GM19238 (cell line): ENCODE data around the gene GNL3.
A peak's percentile ranks its signal among the peaks of the same experiment; 100 is the strongest.
"Not testable (repeated sequence)": the region's sequence is repeated elsewhere in the genome, so short reads cannot be mapped to it uniquely, and the experiment has no call there.

Experiments used
- DNase-seq: peaks from one replicate; pipeline ENCODE4 v3.0.0; 2011; ENCODE audit warnings: low spot score; ENCODE audit not compliant: insufficient read length

GNL3 gene

DNA sequence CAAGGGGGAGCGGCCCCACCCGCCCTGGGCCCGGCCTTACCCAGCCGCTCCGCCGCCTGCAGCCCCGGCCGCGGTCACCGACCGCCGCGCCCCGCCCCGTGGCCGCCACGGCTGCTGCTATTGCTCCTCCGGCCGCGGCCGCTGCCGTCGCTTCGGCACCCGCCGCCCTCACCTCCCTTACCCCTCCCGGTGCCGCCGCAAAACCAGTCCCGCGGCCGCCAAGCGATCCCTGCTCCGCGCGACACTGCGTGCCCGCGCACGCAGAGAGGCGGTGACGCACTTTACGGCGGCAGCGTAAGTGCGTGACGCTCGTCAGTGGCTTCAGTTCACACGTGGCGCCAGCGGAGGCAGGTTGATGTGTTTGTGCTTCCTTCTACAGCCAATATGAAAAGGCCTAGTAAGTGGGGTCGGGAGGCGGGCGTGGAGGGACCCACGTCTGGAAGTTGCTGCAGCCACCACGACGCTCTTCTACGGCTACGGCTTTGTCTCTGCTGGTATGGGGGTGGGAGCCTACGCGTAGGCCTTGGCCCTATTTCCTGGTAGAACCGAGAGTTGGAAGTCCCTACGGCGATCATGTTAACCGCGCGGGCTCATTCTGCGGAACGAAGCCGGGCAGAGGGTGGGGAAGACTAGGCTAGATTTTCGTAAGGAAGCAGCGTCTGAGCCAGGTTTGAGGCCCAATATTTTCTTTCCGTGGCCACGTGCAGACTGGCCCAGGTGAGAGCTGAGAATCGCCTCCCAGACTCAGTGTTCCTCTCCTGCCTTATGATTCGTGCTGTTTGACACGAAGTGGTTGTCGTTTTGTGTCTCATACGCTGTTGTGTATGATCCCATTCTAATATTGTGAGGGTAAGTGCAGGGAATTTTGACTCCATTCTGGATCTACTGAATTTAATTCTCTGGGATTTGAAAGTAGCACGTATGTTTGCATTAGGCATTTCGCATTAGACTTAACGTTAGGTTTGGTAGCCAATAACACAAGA, at the start of gene GNL3, which contains the start of gene PBRM1:
GNL3 (plus strand) TSS at position 324 of the 983 bp plus-strand sequence; CDS start at position 385, 61 bp downstream.
PBRM1 (minus strand) TSS at position 205 of the 983 bp plus-strand sequence.
- peak; percentile 80 for DNase-seq

DNA sequence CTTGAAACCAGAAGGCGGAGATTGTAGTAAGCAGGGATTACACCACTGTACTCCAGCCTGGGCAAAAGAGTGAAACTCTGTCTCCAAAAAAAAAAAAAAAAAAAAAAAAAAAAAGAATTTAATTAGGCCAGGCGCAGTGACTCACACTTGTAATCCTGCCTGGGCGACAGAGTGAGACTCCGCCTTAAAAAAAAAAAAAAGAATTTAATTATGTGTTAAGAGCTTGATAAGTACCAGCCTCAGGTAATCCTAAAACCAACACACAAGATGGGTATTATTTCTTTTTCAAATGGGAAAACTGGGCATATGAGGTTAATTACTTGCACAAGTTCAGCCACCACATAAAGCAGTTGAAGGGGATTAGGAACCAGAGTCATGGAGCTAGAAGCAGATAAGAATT, 49.2 kb upstream of the GNL3 start:
- no peak for DNase-seq

- no peak for DNase-seq
Observed at GRCh38 chr3:52645549-52645948, 40.3 kb upstream of the GNL3 start.

- DNase-seq: no peak
Observed at GRCh38 chr3:52649461-52650210, 36.2 kb upstream of the GNL3 start.

GRCh38 chr3:52650439-52650838, 35.4 kb upstream of the GNL3 start:
- DNase-seq: no peak

DNA sequence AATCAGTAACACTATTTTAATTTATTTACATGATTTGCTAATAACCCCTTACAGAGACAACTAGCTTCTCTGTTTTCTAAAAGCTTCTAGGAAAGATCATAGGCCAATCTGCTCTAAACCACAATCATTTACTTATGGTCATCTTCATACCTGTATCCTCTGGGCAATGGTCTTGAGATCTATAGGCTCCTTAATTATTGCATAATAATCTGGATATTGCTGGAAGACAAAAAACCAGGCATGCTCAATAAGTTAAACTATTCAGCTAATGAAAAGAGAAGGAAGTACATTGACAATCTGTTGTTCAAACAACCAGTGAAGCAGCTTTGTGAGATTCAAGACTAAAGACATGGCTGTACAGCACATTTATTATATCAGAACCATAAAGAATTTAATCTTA, 34.2 kb upstream of the GNL3 start:
- DNase-seq: no peak

DNA sequence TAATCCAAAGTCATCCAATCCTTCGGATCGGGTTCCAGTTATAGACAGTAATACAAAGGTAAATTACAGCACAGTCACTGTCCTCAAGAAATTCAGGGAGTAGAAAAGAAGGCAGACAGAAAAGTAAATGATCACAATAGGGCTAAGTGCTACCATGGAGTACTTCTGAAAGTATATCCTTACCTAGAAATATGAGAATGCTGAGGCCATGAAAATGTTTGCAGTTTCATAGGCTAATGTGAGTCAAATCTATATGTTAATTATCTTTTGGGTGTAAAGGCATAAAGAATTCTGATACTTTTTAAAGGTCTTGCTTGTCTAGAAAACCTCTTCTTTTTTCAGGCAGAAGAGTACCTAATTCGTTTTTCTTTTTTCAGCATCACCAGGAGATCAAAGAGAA, 29.9 kb upstream of the GNL3 start:
- no peak for DNase-seq

DNA sequence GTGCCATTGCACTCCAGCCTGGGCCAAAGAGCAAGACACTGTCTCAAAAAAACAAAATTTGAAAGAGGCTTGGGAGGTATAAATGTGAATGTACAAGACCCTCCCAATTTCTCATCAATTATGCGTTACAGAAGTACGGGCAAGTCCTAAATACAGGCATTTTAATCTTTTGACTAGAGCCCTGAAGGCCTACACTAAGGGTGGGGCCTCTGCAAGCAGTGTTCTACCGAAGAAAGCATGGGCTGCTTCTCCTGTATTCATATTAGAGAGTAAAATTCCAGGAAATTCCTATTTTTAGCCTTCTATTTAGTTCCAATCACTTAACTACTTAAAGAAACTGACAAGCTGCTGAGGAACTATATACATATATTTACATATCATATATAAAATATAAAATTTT, 25.8 kb upstream of the GNL3 start:
- DNase-seq: no peak

DNA sequence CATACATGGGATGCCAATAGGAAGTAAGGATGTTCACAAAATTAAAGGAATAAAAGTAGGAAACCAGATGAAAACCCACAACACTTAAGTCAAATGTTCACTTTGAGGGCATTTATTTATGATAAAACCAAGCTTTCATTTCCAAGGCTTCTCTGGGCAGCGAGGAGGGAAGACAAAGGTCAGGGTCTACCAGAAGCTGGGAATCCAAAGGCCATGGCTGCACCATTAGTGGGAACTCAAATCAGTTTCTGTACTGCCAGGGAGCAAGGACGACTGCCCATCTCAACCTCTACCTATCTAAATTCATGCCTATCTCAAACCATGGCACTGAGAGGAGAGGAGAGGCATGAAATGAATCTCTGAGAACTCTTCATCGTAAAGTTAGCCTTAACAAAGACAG, 22.7 kb upstream of the GNL3 start:
- no peak for DNase-seq

DNA sequence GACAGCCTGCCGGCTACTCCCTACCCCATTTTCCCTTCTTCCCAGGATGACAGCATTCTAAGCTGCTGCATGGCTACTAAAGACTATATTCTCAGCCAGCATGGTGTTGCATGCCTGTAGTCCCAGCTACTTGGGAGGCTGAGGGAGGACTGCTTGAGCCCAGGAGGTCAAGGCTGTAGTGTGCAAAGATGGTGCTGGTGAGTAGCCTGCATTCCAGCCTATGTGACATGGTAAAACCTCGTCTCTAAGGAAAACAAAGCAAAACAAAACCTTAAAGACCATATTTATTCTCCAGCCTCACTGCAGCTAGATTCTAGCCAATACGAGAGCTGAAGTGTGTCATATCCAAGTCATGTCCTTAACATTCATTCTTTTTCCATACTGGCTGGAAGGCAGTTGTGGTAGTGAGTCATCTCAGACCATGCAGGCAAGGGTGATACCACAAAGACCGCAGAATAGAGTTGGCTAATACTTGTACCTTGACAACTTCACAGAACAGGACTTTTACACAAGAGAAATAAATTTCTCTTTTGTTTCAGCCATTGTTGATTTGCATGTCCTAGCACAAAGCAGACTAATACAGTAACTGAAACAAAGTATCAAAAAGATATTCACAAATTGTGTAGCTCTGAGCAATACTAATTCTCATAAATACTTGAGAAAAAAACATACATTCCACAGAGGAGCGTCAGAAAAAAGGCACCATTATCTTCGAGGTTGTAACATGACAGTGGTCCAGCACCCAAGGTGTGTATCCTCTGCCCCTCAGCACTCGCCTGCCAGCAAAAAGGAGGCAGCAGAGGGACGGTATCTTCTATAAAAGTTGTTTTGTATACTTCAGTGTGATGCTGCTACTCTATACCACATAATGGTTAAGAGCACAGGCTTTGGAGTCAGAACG, 15.0 kb upstream of the GNL3 start:
- DNase-seq: no peak

DNA sequence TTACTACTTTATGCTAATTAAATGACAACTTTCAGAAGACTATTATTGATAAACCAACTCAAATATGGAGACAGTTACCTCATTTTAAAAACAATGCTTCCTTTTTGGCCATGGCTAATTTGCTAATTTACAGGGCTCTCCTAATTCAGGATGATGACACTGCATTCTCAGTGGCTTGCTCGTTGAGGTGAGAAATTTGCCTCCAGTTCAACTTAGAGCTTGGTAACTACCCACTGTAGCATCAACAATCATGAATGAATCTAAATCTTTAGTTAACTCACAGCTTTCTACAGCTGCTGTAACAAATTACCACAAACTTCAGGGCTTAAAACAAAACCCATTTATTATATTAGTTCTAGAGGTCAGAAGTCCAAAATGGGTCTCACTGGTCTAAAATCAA, 14.2 kb upstream of the GNL3 start:
- no peak for DNase-seq

DNA sequence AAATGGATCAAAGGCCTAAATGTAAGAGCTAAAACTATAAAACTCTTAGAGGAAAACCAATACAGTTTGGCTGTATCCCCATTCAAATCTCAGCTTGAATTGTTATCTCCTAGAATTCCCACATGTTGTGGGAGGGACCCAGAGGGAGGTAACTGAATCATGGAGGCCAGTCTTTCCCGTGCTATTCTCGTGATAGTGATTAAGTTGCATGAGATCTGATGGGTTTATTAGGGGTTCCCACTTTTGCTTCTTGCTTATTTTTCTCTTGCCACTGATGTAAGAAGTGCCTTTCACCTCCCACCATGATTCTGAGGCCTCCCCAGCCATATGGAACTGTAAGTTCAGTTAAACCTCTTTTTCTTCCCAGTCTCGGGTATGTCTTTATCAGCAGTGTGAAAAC, 9.6 kb upstream of the GNL3 start:
- DNase-seq: not testable (repeated sequence)

GRCh38 chr3:52678265-52679198, 7.3 kb upstream of the GNL3 start:
- no peak for DNase-seq

DNA sequence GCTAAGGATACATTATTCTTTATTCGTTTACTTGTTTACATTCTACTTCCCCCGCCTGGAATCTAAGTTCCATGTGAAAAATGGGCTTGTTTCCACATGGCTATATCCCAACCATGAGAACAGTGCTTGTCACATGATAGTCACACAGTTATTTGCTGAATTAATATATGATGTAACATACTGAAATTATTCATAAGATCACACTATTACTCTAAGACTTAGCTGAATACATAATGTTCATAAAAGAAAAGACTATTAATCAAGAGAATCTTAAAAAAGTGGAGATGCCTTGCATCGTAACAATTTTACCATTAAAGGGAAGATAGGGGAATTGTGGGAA, 6.7 kb upstream of the GNL3 start:
- DNase-seq: no peak

DNA sequence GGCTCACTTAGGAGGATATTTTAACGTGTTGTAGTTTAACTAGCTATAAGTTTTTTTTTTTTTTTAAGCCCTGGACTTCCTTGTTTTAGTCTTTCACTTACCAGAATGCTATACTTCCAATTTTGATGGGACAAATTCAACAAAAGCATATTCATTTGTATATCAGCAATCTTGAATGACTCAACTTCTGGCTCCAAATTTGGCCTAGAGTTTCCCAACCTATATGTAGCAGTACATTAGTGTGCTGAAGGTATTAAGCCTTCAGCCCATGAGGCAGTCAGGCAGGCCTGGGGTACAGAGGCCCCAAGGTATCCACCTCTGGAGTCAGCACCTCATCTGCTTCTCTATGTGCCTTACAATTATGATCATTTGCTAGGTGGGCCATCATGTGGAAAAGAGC, 6.0 kb upstream of the GNL3 start:
- DNase-seq: no peak

DNA sequence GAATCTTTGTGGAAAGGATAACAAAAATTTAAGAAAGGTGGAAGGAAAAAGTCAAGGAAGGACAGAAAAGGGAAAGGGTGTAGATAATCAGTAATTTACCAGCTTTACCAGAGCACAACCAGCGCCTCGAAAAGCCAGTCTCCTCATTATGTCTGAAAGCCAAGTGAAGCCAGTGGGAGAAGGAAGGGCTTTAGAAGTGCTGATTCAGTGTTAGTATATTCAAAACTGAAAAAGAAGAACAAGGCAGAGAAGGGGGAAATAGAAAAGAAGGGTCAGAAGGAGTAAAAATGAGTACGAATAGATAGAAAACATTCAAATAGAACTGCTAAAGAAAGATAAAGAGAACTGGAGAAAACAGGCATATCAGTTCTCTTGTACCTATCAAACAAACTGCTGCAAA, 4.2 kb upstream of the GNL3 start:
- no peak for DNase-seq

GRCh38 chr3:52682016-52682415, 3.8 kb upstream of the GNL3 start:
- no peak for DNase-seq

- no peak for DNase-seq
Observed at GRCh38 chr3:52683611-52684010, 2.2 kb upstream of the GNL3 start.

DNA sequence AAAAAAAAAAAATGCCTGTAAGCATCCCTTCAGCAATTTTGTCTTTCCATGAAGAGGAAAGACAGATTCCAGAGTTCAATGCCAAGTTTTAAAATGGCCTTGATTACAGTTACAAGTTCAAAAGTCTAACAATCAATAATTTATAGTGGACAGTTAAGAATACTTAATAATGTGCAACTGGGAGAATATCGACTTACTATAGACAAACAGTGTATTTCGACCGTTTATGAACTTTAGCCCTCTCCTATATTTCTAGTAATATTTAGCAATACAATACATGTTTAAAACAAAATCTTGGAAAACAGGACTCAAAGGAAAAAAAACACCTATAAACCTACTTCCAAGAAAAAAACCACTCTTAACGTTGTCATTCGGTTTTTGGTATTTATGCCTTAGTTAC, 1.6 kb upstream of the GNL3 start:
- DNase-seq: no peak

DNA sequence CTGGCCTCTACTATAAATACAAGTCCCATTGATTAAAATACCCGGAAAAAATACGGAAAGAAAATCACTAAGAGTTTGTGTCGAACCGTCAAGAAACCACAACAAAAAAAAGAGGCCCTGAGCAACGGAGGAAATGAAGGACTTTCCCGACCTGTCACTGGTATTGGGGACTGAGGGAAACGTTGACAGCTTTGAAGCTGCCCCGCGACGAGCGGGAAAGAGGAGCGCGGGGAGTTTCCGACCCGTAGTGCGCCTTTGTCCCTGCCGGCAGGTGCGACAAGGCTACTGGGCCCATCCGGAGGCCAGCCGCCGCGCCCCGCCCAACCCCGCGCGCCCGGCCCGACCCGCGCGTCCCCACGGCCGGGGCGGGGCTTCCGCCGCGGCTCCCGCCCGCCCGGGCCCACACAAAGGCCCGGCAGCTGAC, 535 bp upstream of the GNL3 start:
- peak; percentile 87 for DNase-seq
